ENCODE data around the gene SOBP. TPM values are rescaled to one million over a fixed set of nuclear protein-coding genes. Genes with fewer than 3 reads are reported as not detected.
A peak's percentile ranks its signal among the peaks of the same experiment; 100 is the strongest.

Gene SOBP
- total and polyA plus RNA-seq, 9 donors = 8.7 to 31.3 (median 25.8) TPM

DNA sequence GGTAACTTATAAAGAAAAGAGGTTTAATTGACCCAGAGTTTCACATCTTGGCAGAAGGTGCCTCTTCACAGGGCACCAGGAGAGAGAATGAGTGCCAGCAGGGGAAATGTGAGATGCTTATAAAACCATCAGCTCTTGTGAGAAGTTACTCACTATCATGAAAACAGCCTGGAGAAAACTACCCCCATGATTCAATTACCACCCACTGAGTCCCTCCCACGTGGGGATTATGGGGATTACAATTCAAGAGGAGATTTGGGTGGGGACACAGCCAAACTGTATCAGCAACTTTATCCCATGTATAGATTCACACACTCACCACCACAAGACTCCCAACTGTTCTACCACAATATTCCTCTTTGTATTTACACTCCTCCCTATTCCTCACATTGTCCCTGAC lies 41.1 kb upstream of the SOBP start:
- WGBS, 3 donors = 63 to 85% (median 64%) methylated on average over 1 of the region's 1 CpG
- intact Hi-C loops (cut with DNase I) = no loop called here
- Histone ChIP-seq H3K9me3 (no peaks in the 10 kb centered on the region), H3K36me3 (no peaks in the 10 kb centered on the region), H3K27ac (no peak overlapping the region), H3K4me1 (ENCODE audit: insufficient read depth) (no peaks in the 10 kb centered on the region), H3K4me3 (no peak overlapping the region), H3K27me3 (no peaks in the 10 kb centered on the region)
- TF ChIP-seq EP300 (IDR thresholded peaks at IDR 0.05) = no peak
- no peak for TF ChIP-seq POLR2A (IDR thresholded peaks at IDR 0.05)
- TF ChIP-seq, protein P1, sequence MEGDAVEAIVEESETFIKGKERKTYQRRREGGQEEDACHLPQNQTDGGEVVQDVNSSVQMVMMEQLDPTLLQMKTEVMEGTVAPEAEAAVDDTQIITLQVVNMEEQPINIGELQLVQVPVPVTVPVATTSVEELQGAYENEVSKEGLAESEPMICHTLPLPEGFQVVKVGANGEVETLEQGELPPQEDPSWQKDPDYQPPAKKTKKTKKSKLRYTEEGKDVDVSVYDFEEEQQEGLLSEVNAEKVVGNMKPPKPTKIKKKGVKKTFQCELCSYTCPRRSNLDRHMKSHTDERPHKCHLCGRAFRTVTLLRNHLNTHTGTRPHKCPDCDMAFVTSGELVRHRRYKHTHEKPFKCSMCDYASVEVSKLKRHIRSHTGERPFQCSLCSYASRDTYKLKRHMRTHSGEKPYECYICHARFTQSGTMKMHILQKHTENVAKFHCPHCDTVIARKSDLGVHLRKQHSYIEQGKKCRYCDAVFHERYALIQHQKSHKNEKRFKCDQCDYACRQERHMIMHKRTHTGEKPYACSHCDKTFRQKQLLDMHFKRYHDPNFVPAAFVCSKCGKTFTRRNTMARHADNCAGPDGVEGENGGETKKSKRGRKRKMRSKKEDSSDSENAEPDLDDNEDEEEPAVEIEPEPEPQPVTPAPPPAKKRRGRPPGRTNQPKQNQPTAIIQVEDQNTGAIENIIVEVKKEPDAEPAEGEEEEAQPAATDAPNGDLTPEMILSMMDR (IDR thresholded peaks at IDR 0.05) = no peak
- no peak for DNase-seq

DNA sequence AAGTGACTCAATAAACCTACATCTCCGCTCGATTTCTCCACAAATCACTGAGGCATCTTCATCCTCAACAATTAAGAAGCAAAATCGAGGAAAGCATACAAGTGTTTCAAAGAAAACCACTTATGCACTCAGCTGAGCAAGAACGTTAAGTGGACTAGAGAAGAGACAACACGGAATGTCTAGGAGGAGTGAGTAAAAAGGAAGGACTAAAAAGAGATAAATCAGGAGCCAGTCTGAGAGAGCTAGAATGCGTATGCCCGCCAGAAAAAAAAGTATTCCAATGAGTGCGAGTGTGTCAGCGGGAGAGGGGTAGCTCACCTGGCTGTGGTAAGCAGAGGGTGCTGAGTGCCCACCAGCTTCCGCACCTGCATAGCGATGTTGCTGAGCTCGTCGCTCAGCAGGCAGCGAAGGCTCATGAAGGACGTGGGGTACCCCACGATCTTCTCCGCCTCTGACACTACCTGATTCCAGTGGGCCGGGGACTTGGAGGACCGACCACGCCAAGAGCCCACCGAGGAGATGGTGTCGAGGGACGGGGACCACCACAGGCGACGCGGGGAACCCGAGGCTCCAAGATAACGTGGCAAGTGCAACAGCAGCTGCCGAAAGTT lies 31.1 kb upstream of the SOBP start:
- Histone ChIP-seq H3K36me3 (no peaks in the 10 kb centered on the region), H3K4me1 (ENCODE audit: insufficient read depth) (peaks cover 4% of the 10 kb centered on the region), H3K27me3 (no peaks in the 10 kb centered on the region), H3K27ac (peak overlapping the region in 1 of 2 donors; percentile 24), H3K4me3 (peak overlapping the region; percentile 92), H3K9me3 (no peaks in the 10 kb centered on the region)
- peak in 1 of 5 donors; percentile 22 for DNase-seq
- WGBS, 3 donors = 0 to 1% (median 0%) methylated on average over 29 of the region's 29 CpGs
- TF ChIP-seq, protein P1 (IDR thresholded peaks at IDR 0.05) = no peak
- TF ChIP-seq EP300 (IDR thresholded peaks at IDR 0.05) (no peak), POLR2A (IDR thresholded peaks at IDR 0.05) (no peak)
- intact Hi-C loops (cut with DNase I) = no loop called here

DNA sequence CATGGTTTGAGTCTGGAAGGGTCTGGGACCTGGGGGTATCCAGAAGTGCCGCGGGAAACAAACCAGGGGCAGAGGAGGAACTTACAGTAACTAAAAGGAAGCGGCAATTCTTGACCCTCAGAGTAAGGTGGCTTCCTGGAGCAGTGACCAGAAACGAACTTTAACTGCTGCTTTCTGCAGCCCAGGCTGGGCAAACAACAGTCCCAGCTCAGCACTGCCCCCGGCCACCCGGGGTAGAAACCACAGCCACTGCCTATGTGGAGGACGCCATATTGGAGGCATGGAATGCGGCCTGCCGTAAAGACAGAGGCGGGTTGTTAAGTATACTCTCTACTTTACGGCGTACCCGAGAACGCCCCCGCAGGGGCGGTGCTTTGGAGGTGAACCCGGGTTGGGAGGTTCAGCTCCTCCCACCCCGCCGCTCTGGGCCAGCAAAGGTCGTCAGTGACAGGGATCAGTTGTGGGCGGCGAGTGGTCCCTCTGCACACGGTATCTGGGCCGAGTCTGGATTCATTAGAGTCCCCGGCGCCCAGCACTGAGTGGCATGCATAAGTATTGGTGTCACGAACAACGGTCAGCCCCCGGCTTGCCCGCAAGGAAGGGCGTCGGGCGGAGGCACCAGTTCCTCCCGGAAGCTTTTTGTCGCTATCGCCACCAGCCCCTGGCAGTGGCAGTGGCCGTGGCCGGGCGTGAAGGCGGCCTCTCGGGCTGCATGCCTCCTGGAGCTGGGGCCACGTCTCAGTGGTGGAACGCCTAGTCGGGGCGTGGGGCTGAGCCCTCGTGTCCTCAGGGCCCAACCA lies 30.4 kb upstream of the SOBP start, which contains the start of gene PDSS2:
Gene PDSS2, minus strand, starts transcription at position 282 of the 800 bp plus-strand sequence. Its CDS starts 279 bp downstream, at position 3.
- H3K27me3 ChIP-seq = no peaks in the 10 kb centered on the region
- peaks cover 4% of the 10 kb centered on the region for H3K4me1 ChIP-seq (ENCODE audit: insufficient read depth)
- TF ChIP-seq POLR2A (IDR thresholded peaks at IDR 0.05) (peak; percentile 38), EP300 (IDR thresholded peaks at IDR 0.05) (no peak)
- TF ChIP-seq, protein P1 (IDR thresholded peaks at IDR 0.05) = peak; percentile 22 to 34 (median 27)
- DNase-seq = peak; percentile 97 to 98 (median 97)
- 0% methylated on average over 39 to 46 of the region's 46 CpGs for WGBS, 3 donors
- H3K36me3 ChIP-seq = no peaks in the 10 kb centered on the region
- peak within 1 kb of the TSS; percentile 92 for H3K4me3 ChIP-seq
- H3K9me3 ChIP-seq = no peaks in the 10 kb centered on the region
- intact Hi-C loops (cut with DNase I) = no loop called here
- peak within 1 kb of the TSS; percentile 15 to 65 for H3K27ac ChIP-seq

DNA sequence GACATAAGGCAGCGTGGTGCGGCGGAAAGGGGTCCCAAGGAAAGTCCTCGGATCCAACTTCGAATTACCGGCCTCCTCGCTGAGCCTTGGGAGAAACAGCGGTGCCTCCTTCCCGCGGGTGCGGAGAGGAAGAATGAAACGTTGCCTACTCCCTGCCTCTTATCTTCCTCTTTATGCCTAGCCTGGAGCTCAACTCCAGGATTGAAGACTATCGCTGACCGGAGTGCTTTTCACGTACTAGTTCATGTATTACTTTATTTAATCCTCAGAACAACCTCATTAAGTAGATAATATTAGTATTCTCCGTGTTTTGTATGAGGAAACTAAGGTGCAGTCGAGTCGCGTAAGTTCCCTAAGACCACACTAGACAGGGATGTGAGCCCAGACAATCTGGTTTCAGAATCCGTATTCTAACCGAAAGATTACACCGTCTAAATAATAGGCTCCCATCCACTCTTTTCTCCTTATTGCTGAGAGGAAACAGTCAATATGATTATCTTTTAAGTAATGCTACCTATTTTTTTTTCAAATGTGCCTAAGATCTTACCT lies 29.8 kb upstream of the SOBP start:
- intact Hi-C loops (cut with DNase I) = no loop called here
- DNase-seq = no peak
- peak overlapping the region; percentile 15 to 65 for H3K27ac ChIP-seq
- H3K27me3 ChIP-seq = no peaks in the 10 kb centered on the region
- TF ChIP-seq POLR2A (IDR thresholded peaks at IDR 0.05) (no peak), EP300 (IDR thresholded peaks at IDR 0.05) (no peak)
- TF ChIP-seq, protein P1 (IDR thresholded peaks at IDR 0.05) = no peak
- H3K36me3 ChIP-seq = no peaks in the 10 kb centered on the region
- H3K4me1 ChIP-seq (ENCODE audit: insufficient read depth) = peaks cover 4% of the 10 kb centered on the region
- H3K4me3 ChIP-seq = peak overlapping the region; percentile 92
- WGBS, 3 donors = 30 to 35% (median 32%) methylated on average over 22 of the region's 22 CpGs
- H3K9me3 ChIP-seq = no peaks in the 10 kb centered on the region
